Thyroid gland (tissue), 4 donors: ENCODE data around the gene LSAMP.

Experiments used
- POLR2A ChIP-seq, 2 donors: fragments of 450-650 bp; IDR thresholded peaks; one replicate each; pipeline ENCODE4 v1.6.1; 2017; ENCODE audit warnings: antibody characterized with exemption in 2 of 2, mild to moderate bottlenecking in 2 of 2, moderate library complexity in 1 of 2
- TF ChIP-seq, protein P1 (sequence below), 6 experiments: fragments of 200-600 bp in 3 of 6; fragments of 450-650 bp in 3 of 6; sonication (generic) in 3 of 6; IDR thresholded peaks; one replicate each; pipeline ENCODE4 v1.5.1; 2016 to 2019; ENCODE audit warnings: antibody characterized with exemption in 6 of 6, mild to moderate bottlenecking in 2 of 6, inconsistent platforms in 1 of 6, moderate library complexity in 1 of 6

DNA sequence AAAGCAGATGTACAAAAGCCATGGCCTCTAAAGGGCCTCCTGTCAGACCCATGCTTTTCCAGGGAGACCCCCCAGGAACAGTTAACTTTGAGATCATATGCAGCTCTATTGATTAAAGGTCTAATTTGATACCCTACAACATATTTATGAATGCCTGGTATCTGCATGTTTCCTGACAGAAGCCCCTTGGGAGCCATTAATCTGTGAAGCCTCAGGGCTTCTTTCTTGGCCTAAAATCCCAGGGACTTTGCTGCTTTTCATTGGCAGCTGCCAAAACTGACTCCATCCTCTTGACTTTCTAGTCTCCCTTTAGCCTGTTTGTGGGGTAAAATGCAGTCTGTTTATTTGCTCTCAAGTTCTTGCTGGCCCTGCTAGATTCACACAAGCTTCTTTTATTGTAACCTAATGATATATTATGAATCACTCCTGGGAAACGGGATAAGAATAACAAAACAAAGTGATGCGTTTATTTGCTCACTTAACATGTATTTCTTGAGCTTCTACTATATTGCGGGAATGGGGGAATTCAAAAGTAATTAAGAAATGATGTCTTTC lies 257.0 kb downstream of the LSAMP start:
- TF ChIP-seq, protein P1, sequence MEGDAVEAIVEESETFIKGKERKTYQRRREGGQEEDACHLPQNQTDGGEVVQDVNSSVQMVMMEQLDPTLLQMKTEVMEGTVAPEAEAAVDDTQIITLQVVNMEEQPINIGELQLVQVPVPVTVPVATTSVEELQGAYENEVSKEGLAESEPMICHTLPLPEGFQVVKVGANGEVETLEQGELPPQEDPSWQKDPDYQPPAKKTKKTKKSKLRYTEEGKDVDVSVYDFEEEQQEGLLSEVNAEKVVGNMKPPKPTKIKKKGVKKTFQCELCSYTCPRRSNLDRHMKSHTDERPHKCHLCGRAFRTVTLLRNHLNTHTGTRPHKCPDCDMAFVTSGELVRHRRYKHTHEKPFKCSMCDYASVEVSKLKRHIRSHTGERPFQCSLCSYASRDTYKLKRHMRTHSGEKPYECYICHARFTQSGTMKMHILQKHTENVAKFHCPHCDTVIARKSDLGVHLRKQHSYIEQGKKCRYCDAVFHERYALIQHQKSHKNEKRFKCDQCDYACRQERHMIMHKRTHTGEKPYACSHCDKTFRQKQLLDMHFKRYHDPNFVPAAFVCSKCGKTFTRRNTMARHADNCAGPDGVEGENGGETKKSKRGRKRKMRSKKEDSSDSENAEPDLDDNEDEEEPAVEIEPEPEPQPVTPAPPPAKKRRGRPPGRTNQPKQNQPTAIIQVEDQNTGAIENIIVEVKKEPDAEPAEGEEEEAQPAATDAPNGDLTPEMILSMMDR (IDR thresholded peaks at IDR 0.05) = no peak
- no peak for TF ChIP-seq POLR2A (IDR thresholded peaks at IDR 0.05)
